Neural cell (in vitro differentiated cells): ENCODE results near the gene NDEL1. TPM values are rescaled to one million over a fixed set of nuclear protein-coding genes. Genes with fewer than 3 reads are reported as not detected.

ENCODE experiments used
- polyA plus RNA-seq: library from polyadenylated mRNA; depleted of rRNA; stranded (reverse); fragments of >200 nt; gene quantifications from 2 replicates; pipeline ENCODE4 v1.2.3, GENCODE V29; 2014
- small RNA-seq, 3 experiments: library from RNA; depleted of rRNA; stranded (forward); fragments of <200 nt; gene quantifications; one replicate each; pipeline ENCODE3, GENCODE V24; 2012

NDEL1 gene
- polyA plus RNA-seq, 1 donor from 2014 or later = 25.7 TPM

Small RNAs within 50 kb of the gene (small RNA-seq; reads per million reads assigned to genes)
- 0 to 16.2 (median 0.65) reads per million in 3 experiments for gene RNU7-43P

Other genes with a start within 250 kb of the NDEL1 start
- gene BORCS6, start 245.7 kb upstream of the NDEL1 start, polyA plus RNA-seq = 12.1 and 13.7 TPM in 2 replicates
- 0.84 and 4.8 TPM in 2 replicates for gene AURKB, start 225.3 kb upstream of the NDEL1 start, polyA plus RNA-seq
- gene CTC1, start 187.8 kb upstream of the NDEL1 start, polyA plus RNA-seq = 11.9 and 16.5 TPM in 2 replicates
- 11.0 and 11.7 TPM in 2 replicates for gene PFAS, start 186.6 kb upstream of the NDEL1 start, polyA plus RNA-seq
- 20.9 and 42.5 TPM in 2 replicates for gene RANGRF, start 147.2 kb upstream of the NDEL1 start, polyA plus RNA-seq
- gene SLC25A35, start 140.5 kb upstream of the NDEL1 start, polyA plus RNA-seq = 0.25 TPM in 1 of 2 replicates, not detected in the other
- gene ARHGEF15, start 125.6 kb upstream of the NDEL1 start, polyA plus RNA-seq = 0.10 and 0.14 TPM in 2 replicates
- not detected in 2 replicates for gene ODF4, start 96.0 kb upstream of the NDEL1 start, polyA plus RNA-seq
- 3,508 and 4,061 TPM in 2 replicates for gene RPL26, start 52.7 kb upstream of the NDEL1 start, polyA plus RNA-seq
- gene RNF222, start 38.1 kb upstream of the NDEL1 start, polyA plus RNA-seq = not detected in 2 replicates
- 61.1 and 79.2 TPM in 2 replicates for gene MYH10, start 194.8 kb downstream of the NDEL1 start, polyA plus RNA-seq